Keratinocyte (primary cell): ENCODE measurements around the gene OCIAD2. TPM values are rescaled to one million over a fixed set of nuclear protein-coding genes. Genes with fewer than 3 reads are reported as not detected.

ENCODE experiments used
- DNase-seq: peaks from one replicate; pipeline ENCODE4 v3.0.0-alpha.2; 2011; ENCODE audit warnings: low read depth, missing footprints, low spot score
- FAIRE-seq: peaks from 2 replicates; lab custom pipeline; 2011; peaks lifted over from hg19 to GRCh38; lab: Jason Lieb, UNC
- H2AFZ ChIP-seq: 2 replicates; pipeline ENCODE4 v1.6.0; 2012; ENCODE audit warnings: low read length, control low read depth, inconsistent platforms; ENCODE audit not compliant: control insufficient read depth
- H3K27ac ChIP-seq: 2 replicates; pipeline ENCODE4 v1.5.1; 2011; ENCODE audit warnings: low read length; ENCODE audit not compliant: control insufficient read depth, insufficient read depth
- H3K27me3 ChIP-seq: 3 replicates; pipeline ENCODE4 v1.6.0; 2011; ENCODE audit warnings: low read length; ENCODE audit not compliant: control insufficient read depth, insufficient read depth; ENCODE audit errors: extremely low read depth
- H3K36me3 ChIP-seq, 2 experiments: 2 replicates in 1 of 2; 3 replicates in 1 of 2; pipeline ENCODE4 v1.5.1; 2011; ENCODE audit warnings: low read length in 2 of 2, mild to moderate bottlenecking in 1 of 2; ENCODE audit not compliant: control insufficient read depth in 2 of 2, insufficient read depth in 2 of 2; ENCODE audit errors: extremely low read depth in 1 of 2
- H3K4me1 ChIP-seq: 3 replicates; pipeline ENCODE4 v1.5.1; 2011; ENCODE audit warnings: low read length; ENCODE audit not compliant: control insufficient read depth, insufficient read depth; ENCODE audit errors: extremely low read depth
- H3K4me2 ChIP-seq: 3 replicates; pipeline ENCODE4 v1.6.0; 2011; ENCODE audit warnings: low read depth, low read length; ENCODE audit not compliant: control insufficient read depth, insufficient read depth; ENCODE audit errors: extremely low read depth
- H3K4me3 ChIP-seq, 3 experiments: fragments of 200-600 bp in 1 of 3; sonication (generic) in 1 of 3; 2 replicates in 2 of 3; 3 replicates in 1 of 3; pipeline ENCODE4 v1.5.1; 2011 to 2016; ENCODE audit warnings: low read length in 3 of 3, mild to moderate bottlenecking in 3 of 3, control low read depth in 2 of 3, inconsistent platforms in 1 of 3, low read depth in 1 of 3, mixed read lengths in 1 of 3, mixed run types in 1 of 3, moderate library complexity in 1 of 3; ENCODE audit not compliant: control insufficient read depth in 2 of 3, insufficient read depth in 2 of 3; ENCODE audit errors: extremely low read depth in 1 of 3
- H3K79me2 ChIP-seq: 2 replicates; pipeline ENCODE4 v1.6.0; 2012; ENCODE audit warnings: low read length; ENCODE audit not compliant: control insufficient read depth, insufficient read depth
- H3K9ac ChIP-seq: 3 replicates; pipeline ENCODE4 v1.6.0; 2011; ENCODE audit warnings: low read length; ENCODE audit not compliant: control insufficient read depth, insufficient read depth; ENCODE audit errors: extremely low read depth
- H3K9me1 ChIP-seq: 3 replicates; pipeline ENCODE4 v1.6.0; 2011; ENCODE audit warnings: low read length; ENCODE audit not compliant: control insufficient read depth, insufficient read depth; ENCODE audit errors: extremely low read depth
- H3K9me3 ChIP-seq: 2 replicates; pipeline ENCODE4 v1.5.1; 2012; ENCODE audit warnings: low read depth, low read length; ENCODE audit not compliant: control insufficient read depth
- H4K20me1 ChIP-seq: 3 replicates; pipeline ENCODE4 v1.6.0; 2011; ENCODE audit warnings: low read length; ENCODE audit not compliant: control insufficient read depth, insufficient read depth; ENCODE audit errors: extremely low read depth
- EZH2 ChIP-seq: IDR thresholded peaks from one replicate; pipeline ENCODE4 v1.6.1; 2012; ENCODE audit warnings: inconsistent platforms, mild to moderate bottlenecking, low read length, moderate library complexity
- dilution Hi-C: fragments of 300-500 bp; cut with MboI; formaldehyde crosslinking; loops from one replicate; pipeline ENCODE4 v1.7.0; 2020; ENCODE audit warnings: low sequenced_read_pairs; ENCODE audit not compliant: extremely low pct_ligation_motif_present
- polyA minus RNA-seq, 3 experiments: library from RNA; depleted of rRNA, polyadenylated mRNA; stranded (reverse); fragments of >200 nt; gene quantifications; 1 replicate in 1 of 3; 2 replicates in 1 of 3; 3 replicates in 1 of 3; pipeline ENCODE4 v1.2.3, GENCODE V29; 2011
- polyA plus RNA-seq, 5 experiments: library from polyadenylated mRNA; depleted of rRNA in 3 of 5; stranded (reverse) in 3 of 5; stranded (forward) in 1 of 5; unstranded in 1 of 5; fragments of >200 nt; gene quantifications; 1 replicate in 1 of 5; 2 replicates in 3 of 5; 3 replicates in 1 of 5; pipeline versions ENCODE4 v1.2.1 to v1.2.3, GENCODE V29; 2011 to 2012; ENCODE audit warnings: missing spikeins in 2 of 5, low read depth in 1 of 5, low replicate concordance in 1 of 5
- TF ChIP-seq, protein P1 (sequence below), 3 experiments: IDR thresholded peaks in 1 of 3; conservative IDR thresholded peaks in 1 of 3; optimal IDR thresholded peaks in 1 of 3; 2 replicates in 2 of 3; 3 replicates in 1 of 3; pipeline versions ENCODE3 to v1.5.1; 2011; ENCODE audit warnings: low read length in 3 of 3, mild to moderate bottlenecking in 3 of 3, moderate library complexity in 2 of 3, control low read depth in 1 of 3, inconsistent platforms in 1 of 3; ENCODE audit not compliant: insufficient read depth in 2 of 3; ENCODE audit errors: extremely low read depth in 1 of 3

OCIAD2 gene, protein sequence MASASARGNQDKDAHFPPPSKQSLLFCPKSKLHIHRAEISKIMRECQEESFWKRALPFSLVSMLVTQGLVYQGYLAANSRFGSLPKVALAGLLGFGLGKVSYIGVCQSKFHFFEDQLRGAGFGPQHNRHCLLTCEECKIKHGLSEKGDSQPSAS
- polyA plus RNA-seq (363 to 407 TPM (median 373 TPM) in 3 replicates), polyA minus RNA-seq (50.7 to 119 TPM (median 90.6 TPM) in 3 replicates)
- 63.3 TPM for polyA plus RNA-seq (2011; ENCODE audit: low read depth)
- polyA plus RNA-seq (2011; cell fraction: cytosol; rRNA removed), result 246 and 265 TPM in 2 replicates
- polyA plus RNA-seq (2011; cell fraction: nucleus; rRNA removed), result 96.3 and 119 TPM in 2 replicates
- polyA plus RNA-seq (2012; ENCODE audit: low replicate concordance), result 264 and 519 TPM in 2 replicates
- polyA minus RNA-seq (2011; cell fraction: cytosol; rRNA and poly(A)+ RNA removed), result 167 TPM
- 29.8 and 44.4 TPM in 2 replicates for polyA minus RNA-seq (2011; cell fraction: nucleus; rRNA and poly(A)+ RNA removed)

DNA sequence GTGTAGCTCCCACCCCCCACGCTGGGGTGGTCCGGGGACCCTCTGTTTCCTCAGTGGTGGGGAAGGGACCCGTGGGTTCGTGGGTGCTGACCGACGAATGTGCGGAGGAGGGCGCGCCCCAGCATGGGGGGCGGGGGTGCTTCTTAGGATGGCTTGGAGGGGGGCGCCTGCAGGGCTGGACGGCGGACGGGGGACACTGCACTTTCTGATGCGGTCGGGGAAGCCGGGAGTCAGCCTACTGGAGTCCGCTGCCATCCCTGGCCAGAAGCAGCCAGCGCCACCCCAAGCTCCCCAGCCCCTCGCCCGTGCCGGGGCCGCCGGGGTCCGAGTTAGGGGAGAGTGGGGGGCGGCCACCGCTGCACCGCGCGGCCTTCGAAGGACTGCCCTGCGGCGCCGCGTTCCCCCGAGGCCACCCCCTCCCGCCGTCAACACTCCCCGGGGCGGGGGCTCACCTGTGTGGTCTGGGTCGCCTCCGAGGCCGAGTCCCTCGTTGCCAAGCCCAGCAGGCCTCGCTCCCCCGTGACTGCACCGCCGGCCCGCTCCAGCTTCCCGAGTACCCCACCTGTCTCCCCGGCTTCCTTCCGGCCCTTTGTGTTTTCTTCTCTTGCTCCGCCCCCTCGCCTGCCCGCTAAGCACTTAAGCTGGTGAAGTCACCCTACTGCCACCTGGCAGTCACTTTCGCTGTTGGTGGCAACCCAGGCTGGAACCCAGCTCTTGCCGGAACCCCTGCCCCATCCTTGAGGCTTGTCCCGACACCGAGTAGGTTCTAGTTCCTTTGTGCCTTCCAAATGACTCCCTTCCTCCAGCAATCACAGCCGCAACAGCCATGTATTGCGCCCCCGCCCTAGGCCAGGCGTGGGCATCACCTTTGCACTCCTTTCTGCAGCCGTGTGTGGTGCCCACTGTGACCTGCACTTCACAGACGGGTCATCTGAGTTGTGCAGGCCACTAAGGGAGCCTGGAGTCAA is at the start of gene OCIAD2:
Gene OCIAD2 (minus strand): TSS at position 569 of the 968 bp plus-strand sequence. CDS start 2,225 bp downstream, outside the sequence.
- Histone ChIP-seq H2AFZ (peak within 1 kb of the TSS; percentile 96), H3K9me3 (no peaks in the 10 kb centered on the region), H3K4me1 (peaks cover 58% of the 10 kb centered on the region), H4K20me1 (no peaks in the 10 kb centered on the region), H3K79me2 (peaks cover 30% of the 10 kb centered on the region), H3K27ac (peak within 1 kb of the TSS; percentile 68), H3K27me3 (no peaks in the 10 kb centered on the region), H3K4me2 (peak within 1 kb of the TSS; percentile 99), H3K4me3 (peak within 1 kb of the TSS; percentile 74 to 88 (median 85)), H3K36me3 (peaks cover 0 to 18% of the 10 kb centered on the region in 2 experiments), H3K9ac (peak within 1 kb of the TSS; percentile 78), H3K9me1 (peaks cover 6% of the 10 kb centered on the region)
- FAIRE-seq (peak; percentile 63), DNase-seq (no peak)
- dilution Hi-C loops, result no loop called here
- no peak for TF ChIP-seq EZH2
- TF ChIP-seq, protein P1, sequence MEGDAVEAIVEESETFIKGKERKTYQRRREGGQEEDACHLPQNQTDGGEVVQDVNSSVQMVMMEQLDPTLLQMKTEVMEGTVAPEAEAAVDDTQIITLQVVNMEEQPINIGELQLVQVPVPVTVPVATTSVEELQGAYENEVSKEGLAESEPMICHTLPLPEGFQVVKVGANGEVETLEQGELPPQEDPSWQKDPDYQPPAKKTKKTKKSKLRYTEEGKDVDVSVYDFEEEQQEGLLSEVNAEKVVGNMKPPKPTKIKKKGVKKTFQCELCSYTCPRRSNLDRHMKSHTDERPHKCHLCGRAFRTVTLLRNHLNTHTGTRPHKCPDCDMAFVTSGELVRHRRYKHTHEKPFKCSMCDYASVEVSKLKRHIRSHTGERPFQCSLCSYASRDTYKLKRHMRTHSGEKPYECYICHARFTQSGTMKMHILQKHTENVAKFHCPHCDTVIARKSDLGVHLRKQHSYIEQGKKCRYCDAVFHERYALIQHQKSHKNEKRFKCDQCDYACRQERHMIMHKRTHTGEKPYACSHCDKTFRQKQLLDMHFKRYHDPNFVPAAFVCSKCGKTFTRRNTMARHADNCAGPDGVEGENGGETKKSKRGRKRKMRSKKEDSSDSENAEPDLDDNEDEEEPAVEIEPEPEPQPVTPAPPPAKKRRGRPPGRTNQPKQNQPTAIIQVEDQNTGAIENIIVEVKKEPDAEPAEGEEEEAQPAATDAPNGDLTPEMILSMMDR (optimal IDR thresholded peaks at IDR 0.05 in 1 of 3, IDR thresholded peaks at IDR 0.05 in 1 of 3, conservative IDR thresholded peaks at IDR 0.05 in 1 of 3; ENCODE audit: extremely low read depth in 1 of 3, insufficient read depth in 2 of 3, low read length in 3 of 3), result peak in 2 of 3 experiments; percentile 8 to 39

DNA sequence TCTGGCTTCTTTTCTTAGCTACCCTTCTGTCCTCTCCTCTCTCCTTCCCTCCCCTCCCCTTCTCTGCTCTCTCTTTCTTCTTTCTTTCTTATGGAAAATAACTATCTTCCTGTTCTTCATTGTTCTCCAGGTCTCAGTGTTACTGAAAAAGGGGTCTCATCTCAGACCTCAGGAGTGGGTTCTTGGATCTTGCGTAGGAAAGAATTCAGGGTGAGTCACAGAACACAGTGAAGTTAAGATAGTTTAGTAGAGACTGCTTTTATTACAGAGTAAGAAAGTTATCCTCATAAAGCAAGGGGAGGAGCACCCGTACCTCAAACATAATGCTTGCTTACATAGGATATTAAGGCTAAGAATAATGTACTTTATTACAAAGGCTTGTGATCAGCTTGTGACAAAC is 47.7 kb upstream of the OCIAD2 start:
- Histone ChIP-seq H3K9ac (peak overlapping the region; percentile 1), H3K9me1 (no peaks in the 10 kb centered on the region), H3K4me2 (peak overlapping the region; percentile 69), H3K79me2 (no peaks in the 10 kb centered on the region), H3K9me3 (no peaks in the 10 kb centered on the region), H3K36me3 (no peaks in the 10 kb centered on the region), H3K27me3 (no peaks in the 10 kb centered on the region), H4K20me1 (no peaks in the 10 kb centered on the region), H3K4me1 (peaks cover 37% of the 10 kb centered on the region), H3K27ac (peak overlapping the region; percentile 70), H3K4me3 (no peak overlapping the region), H2AFZ (peak overlapping the region; percentile 75)
- DNase-seq, result no peak
- FAIRE-seq, result no peak
- dilution Hi-C loops, result no loop called here
- TF ChIP-seq, protein P1 (optimal IDR thresholded peaks at IDR 0.05 in 1 of 3, IDR thresholded peaks at IDR 0.05 in 1 of 3, conservative IDR thresholded peaks at IDR 0.05 in 1 of 3; ENCODE audit: extremely low read depth in 1 of 3, insufficient read depth in 2 of 3, low read length in 3 of 3), result no peak
- no peak for TF ChIP-seq EZH2
